Amniotic stem cell (primary cell): ENCODE results near the gene ZC3H6.
"Not testable (repeated sequence)": the region's sequence is repeated elsewhere in the genome, so short reads cannot be mapped to it uniquely, and the experiment has no call there.

ENCODE experiments used
- DNase-seq: peaks from one replicate; lab custom pipeline; 2025; lab: John Stamatoyannopoulos, UW

ZC3H6 gene

GRCh38 chr2:112321375-112322320, 46.3 kb downstream of the ZC3H6 start:
- no peak for DNase-seq

- DNase-seq, result no peak
Measured at GRCh38 chr2:112322919-112323318, 47.5 kb downstream of the ZC3H6 start.

- DNase-seq, result no peak
Measured at GRCh38 chr2:112332123-112332696, 56.8 kb downstream of the ZC3H6 start.

- no peak for DNase-seq
Measured at GRCh38 chr2:112335600-112335999, 60.2 kb downstream of the ZC3H6 start.

GRCh38 chr2:112339986-112340385, 64.6 kb downstream of the ZC3H6 start:
- DNase-seq, result no peak

GRCh38 chr2:112340475-112341267, 65.3 kb downstream of the ZC3H6 start:
- no peak for DNase-seq

- DNase-seq, result no peak
Measured at GRCh38 chr2:112342067-112342550, 66.7 kb downstream of the ZC3H6 start.

GRCh38 chr2:112343827-112344585, 68.6 kb downstream of the ZC3H6 start:
- DNase-seq, result no peak

- no peak for DNase-seq
Measured at GRCh38 chr2:112345030-112346027, 69.9 kb downstream of the ZC3H6 start.

GRCh38 chr2:112352292-112352691, 76.9 kb downstream of the ZC3H6 start:
- DNase-seq, result not testable (repeated sequence)

GRCh38 chr2:112352809-112353603, 77.6 kb downstream of the ZC3H6 start:
- not testable (repeated sequence) for DNase-seq

GRCh38 chr2:112354335-112354734, 78.9 kb downstream of the ZC3H6 start:
- DNase-seq, result not testable (repeated sequence)

GRCh38 chr2:112360055-112360454, 84.7 kb downstream of the ZC3H6 start:
- DNase-seq, result not testable (repeated sequence)
